Measurements from ENCODE around the gene UBE3C.

The UBE3C gene

DNA sequence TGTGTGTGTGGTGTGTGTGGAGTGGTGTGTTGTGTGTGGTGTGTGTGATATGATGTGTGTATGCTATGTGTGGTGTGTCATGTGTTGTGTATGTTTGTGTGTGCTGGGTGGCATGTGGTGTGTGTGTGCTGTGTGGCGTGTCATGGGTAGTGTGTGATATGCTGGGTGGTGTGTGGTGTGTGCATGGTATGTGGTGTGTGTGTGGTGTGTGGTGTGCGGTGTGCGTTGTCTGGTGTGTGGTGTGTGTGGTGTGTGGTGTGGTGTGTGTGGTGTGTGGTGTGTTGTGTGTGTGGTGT is 160.5 kb downstream of the UBE3C start:
- DNase-seq = no peak

DNA sequence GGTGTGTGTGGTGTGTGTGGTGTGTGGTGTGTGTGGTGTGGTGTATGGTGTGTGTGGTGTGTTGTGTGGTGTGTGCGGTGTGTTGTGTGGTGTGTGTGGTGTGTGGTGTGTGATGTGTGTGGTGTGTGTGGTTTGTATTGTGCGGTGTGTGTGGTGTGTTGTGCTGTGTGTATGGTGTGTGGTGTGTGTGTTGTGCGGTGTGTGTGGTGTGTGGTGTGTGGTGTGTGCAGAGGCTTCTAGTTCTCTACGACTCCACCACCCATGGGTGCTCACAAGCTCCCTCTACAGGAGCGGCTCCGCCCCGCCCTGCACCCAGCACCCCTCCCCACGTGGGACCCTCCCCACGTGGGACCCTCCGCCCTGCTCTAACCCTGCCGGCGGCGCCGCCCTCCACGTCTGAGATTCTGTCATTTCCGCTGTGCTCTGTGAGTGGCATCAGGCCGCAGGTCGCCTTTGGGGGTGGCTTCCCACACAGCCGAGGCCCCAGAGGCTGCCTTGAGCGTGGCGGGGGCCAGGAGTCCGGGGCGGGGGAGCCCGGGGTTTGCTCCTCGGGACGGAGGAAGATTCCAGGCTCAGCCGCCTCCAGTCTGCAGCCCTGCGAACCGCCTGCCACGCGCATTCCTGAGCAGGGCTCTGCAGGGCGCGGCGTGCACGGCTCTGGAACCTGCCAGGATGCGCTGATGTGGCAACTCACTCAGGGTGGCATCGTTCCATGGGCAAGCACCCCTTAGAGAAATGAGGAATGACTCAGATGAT is 161.1 kb downstream of the UBE3C start:
- DNase-seq = no peak

- no peak for DNase-seq
Observed at GRCh38 chr7:157300369-157300825, 161.7 kb downstream of the UBE3C start.

GRCh38 chr7:157301610-157302120 is 162.9 kb downstream of the UBE3C start:
- DNase-seq = no peak

GRCh38 chr7:157306846-157307838 is 168.4 kb downstream of the UBE3C start:
- DNase-seq = no peak

DNA sequence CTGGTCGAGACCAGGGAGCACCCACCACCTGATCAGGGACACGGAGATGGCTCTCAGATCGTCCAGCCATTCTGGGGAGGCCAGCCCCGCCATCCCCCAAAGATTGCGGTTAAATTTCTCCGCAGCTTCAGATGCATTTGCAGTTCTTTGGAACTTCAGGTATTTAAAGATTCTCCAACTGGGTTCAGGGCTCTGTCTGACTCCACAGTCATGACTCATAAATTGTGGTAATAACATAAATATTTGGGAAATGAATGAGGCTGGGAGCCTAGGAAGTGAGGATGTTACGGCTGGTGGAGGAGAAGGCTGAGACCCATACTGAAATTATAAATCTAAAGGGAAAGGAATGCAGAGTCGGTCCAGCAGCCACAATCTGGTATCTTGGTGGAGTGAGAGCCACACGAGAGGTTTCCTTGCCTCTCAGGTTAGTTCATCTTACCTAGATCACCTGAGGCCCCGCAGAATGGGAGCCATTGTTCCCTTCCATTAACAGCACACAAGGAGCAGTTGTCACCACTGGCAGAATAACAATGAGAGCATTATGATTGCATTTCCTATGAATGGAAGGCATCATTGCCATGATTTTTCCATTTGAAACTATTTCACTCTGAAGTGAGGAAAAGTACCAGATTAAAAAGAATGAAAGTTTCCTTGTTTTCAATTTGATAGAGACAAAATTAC is 171.4 kb downstream of the UBE3C start:
- DNase-seq = no peak

- no peak for DNase-seq
Observed at GRCh38 chr7:157310676-157311185, 172.0 kb downstream of the UBE3C start.

DNA sequence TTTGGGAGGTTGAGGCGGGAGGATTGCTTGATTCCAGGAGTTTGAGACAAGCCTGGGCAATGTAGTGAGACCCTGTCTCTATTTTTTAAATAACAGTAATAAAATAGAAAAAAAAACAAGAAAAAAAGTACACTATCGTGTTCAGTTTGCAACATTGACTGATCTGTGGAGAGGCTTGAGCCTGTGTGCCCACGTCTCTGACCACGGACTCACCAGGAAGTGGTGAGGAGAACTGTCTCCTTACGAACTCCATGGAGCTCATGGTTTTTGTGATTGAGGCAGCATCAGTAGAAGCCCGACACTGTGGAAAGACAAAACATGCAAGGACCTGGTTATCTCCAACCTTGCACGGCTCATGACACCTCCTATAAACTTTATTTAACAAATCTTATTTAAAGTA is 174.2 kb downstream of the UBE3C start:
- DNase-seq = no peak

DNA sequence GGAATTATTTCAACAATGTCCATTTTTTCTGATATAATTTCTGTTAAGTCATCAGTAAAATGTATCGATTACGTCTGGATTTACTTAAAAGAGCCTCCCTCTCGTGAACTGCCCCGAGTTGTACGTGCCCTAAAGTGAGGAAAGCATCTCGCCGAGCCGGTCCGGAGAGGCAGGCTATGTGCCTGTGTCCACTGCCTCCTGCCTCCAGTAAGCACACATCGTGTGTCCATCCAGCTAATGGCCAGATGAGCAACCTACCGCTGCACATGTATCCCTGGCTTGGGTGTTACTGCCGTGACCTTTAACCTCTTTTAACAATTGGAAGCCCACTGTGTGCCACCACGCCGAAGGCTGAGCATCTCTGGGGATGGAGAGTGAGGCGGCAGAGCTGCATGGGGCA is 174.9 kb downstream of the UBE3C start:
- DNase-seq = no peak

DNA sequence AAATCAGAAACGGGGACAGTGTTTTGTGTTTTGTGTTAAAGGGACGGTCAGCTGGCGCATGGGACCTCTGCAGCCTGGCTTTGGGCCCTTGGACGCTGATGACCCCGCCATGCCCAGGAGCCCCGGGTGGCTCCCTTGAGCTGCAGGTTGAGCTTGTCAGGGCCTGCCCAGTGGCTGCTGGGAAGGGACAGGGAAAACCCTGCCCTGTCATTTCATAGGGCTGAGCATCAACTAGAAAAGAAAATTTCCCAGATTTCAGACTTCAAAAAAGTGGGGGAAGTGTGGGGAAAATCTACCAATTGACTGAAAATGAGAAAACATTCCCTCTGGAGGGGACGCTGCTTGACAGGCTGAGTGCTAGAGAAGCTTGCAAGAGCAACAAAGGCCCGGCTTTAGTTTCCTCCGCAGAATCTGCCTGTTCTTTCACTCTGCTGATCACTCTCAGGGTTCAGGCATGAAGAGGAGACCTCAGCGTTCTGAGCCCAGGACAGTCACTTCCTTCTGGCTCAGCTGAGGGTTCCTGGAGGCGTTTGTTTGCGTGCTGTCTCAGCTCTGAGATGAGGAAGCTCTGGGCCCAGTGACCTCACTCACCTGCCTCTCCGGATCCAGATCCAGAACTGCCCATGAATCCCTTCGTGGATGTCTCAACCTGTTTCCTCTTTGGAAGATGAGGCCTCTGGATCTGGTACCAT is 179.4 kb downstream of the UBE3C start:
- DNase-seq = no peak

Data from NCI-H1417 (cell line).